Measurements from ENCODE around the gene TRIM38.

TRIM38 gene

DNA sequence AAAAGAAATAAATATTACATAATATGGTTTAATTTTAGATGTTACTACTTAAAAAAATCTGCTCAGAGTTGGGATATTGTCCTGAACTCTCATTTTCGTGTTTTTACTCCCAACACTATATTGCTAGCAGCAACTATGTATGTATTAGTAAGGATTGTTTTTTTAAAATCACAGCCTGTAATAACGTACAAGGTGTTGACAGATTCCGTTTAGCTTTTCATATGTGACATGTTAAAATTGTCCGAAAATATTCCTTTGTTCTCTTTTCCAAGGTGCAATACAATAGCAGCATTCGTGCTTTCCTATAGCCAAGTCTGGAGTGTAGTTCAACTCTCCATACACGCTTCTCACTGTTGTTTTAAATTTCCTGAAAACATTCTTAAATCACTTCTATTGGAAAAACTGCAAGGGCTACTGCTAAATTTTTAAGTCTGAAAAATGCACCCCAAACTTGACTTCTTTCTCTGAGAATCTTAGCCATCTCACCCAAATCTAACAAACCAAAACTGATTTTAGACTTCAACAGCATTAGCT is 65.7 kb downstream of the TRIM38 start:
- no peak for DNase-seq

DNA sequence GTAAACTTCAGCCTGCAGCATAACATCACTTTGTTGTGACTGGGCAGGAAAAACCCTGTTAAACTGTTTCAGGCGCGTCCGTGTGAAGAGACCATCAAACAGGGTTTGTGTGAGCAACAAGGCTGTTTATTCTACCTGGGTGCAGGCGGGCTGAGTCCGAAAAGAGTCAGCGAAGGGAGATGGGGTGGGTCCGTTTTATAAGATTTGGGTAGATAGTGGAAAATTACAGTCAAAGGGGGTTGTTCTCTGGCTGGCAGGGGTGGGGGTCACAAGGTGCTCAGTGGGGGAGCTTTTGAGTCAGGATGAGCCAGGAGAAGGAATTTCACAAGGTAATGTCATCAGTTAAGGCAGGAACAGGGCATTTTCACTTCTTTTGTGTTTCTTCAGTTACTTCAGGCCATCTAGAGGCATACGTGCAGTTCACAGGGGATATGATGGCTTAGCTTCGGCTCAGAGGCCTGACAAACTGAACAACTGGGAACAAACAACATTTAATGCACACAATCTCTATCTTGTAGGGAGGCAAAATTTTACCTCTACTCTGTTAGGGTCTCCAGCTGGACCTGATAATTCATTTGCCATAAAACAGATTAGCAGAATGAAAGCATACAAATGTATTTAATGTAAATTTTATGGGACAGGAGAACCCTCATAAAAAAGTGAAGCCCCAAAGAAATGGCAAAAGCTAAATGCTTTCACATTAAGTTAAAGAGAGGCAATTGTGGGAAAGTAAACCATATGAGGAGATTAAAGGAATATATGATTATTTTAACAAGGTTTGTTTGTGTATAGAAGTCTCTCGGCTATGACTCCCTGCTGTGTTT is 66.4 kb downstream of the TRIM38 start:
- no peak for DNase-seq

DNA sequence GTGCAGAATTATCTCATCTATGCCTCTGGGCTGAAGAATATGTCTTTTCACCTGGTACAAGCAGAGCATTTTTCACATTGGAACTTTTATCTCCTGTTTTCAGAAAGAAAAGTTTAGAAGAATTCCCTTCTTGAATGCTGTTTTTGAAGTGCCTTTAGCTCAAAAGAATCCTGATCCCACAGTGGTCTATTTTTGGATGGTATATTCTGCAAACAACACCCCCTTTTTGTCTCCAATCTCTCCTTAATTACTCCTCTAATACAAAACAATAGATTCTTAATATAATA is 66.9 kb downstream of the TRIM38 start:
- DNase-seq = no peak

DNA sequence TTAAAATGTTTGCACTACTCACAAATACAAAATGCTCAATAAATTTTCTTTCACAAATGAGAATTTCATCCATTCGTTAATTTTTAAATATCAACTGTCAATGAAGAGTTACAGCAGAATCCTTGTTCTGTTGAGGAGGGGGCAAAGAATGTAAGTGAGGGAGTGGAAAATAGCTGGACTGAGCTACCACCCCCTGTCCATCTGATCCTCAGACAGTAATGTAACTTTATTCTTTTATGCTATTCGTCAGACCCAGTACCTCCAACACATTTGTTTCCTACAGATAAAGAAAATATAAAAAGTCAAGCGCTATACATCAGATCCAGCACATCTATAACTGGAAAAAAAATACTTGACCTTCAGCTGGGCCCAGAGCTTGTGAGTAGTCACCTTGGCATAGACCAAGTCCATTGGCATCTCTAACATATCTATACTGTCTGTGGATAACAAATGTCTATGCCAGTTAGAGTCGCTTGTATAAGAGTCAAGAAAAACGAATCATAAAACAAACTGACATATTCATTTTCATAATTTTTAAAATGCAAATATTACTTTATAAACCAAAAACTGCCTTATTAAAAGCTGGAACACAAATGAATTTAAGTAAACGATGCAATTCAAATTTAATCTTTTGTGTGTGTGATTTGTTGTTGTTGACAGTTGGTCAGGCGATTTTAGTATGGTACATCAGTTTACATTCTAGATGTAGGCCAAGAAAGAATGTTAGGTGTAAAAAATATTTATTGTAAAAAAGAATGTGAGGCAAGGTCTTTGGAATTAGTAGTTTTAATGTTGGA is 67.5 kb downstream of the TRIM38 start:
- DNase-seq = no peak

DNA sequence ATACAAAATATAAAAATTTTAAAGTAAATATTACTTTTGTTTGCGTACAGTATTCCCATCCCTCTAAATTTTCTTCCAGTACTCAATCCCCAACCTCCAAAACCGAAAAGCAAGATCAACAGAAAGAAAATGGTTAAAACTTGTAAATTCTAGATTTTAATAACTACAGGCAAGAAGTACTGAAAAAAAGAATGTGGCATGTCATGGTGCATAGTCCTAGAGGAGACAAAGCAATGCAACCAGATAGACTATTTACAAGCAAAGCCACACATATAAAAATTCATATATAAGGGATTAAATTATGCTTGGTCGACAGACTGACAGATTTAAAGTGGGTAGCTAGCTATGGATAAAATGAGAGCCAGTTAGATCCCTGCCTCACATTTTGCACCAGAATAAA is 68.1 kb downstream of the TRIM38 start:
- no peak for DNase-seq

DNA sequence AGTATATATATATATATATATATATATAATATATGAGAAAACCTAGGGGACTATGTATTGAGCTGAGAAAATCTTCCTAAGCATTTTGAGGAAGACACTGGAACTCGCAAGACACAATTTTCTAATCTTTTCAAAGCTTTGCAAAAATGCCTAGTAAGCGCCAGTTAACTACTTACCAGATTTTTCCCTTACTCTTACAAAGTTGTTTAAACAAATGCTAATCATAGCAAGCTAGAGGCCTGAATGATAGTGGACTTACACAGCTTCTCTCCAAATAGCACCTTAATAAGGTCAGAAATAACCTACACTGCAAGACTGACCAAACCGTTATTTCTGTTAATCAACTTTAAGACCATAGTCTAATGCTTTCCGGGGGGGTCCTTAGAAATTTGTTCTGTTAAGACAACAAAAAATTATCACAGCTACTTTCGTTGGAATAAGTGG is 68.6 kb downstream of the TRIM38 start:
- peak; percentile 25 for DNase-seq

DNA sequence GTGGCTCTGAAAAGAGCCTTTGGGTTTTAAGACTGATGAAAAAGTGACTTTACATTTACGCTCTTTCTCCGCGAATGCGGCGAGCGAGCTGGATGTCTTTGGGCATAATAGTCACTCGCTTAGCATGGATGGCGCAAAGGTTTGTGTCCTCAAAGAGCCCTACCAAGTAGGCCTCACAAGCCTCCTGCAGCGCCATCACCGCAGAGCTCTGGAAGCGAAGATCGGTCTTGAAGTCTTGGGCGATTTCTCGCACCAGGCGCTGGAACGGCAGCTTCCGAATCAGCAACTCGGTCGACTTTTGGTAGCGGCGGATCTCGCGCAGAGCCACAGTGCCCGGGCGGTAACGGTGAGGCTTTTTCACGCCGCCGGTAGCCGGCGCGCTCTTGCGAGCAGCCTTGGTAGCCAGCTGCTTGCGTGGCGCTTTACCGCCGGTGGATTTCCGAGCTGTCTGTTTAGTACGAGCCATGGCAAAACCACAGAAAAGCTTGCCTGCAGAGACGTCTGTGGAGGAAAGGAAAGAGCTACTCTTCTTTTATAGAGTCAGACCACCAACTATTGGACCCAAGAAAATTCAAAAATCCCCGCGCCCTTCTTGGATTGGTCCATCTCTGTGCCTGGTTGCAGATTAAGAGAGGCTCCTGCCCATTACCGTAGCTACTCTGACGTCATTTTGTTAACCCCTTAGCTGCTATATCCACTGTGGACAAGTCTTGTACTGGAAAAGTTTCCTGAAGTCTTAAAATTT is 69.2 kb downstream of the TRIM38 start:
- peak; percentile 97 for DNase-seq

DNA sequence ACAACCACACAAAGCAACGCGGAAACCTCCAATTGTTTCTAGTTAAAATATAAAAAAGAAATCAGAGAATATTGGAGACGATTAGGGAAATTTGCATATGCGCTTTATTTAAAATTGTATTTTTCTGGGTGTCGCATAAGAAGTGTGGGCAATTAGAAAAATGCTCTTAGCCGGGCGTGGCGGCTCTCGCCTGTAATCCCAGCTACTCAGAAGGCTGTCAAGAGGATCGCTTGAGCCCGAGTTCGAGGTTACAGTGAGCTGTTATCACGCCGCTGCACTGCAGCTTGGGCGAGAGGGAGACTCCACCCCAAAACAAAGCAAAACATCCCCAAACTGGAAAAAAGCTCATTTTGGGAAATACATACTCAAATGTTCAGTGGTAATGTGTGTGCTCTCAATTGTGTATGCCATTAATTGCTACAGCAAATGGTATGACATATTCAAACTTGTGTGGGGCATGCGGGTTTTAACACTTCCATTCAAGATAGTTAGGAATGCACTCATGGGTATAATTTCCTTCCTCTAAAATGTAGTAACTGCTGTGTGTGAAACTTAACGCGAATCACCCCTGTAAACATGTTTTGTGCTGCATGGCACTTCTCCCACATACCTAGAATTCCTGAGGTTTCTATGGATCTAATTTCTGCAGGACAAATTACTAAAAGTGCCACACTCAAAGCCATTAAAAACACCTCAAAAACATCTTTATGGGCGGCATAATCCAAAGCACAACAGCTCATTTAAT is 69.9 kb downstream of the TRIM38 start:
- DNase-seq = peak; percentile 76

DNA sequence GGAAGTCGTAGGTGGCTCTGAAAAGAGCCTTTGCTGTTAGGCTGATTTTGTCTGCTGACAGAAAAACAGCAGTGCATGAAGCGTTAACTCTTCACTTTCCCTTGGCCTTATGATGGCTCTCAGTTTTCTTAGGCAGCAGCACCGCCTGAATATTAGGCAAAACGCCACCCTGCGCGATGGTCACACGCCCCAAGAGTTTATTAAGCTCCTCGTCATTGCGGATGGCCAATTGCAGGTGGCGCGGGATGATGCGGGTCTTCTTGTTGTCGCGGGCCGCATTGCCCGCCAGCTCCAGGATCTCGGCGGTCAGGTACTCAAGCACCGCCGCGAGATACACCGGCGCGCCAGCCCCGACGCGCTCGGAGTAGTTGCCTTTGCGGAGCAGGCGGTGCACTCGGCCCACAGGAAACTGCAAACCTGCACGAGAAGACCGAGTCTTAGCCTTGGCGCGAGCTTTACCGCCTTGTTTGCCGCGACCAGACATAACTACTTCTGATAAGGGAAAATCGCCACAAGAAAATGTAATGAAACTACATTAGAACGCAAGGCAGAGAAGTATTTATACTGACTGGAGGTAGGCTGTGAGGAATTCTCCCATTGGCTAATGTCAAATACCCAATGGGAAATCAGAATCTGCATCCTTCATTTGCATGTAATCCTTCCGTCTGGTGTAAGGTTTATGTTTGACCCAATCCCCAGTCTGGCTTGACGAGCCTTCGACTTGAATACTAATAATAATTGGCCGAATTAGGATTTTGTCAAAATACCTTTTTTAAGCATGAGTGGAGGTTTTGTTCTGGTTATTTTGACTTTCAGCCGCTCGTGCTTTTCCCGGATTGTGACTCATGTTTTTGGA is 70.7 kb downstream of the TRIM38 start:
- peak; percentile 98 for DNase-seq

DNA sequence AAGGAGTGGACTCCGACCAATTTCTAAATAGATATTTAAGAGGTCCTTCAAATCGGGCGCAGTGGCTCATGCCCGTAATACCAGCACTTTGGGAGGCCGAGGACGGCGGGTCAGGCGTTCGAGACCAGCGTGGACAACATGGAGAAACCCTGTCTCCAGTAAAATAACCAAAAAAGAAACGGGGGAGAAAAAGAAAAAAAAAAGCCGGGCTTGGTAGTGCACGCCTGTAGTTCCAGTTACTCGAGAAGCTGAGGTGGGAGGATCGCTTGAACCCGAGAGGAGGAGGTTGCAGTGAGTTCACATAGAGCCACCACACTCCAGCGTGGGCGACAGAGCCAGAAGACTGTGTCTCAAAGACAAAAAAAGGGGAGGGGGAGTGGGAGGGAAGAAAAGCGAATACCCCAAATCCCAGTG is 71.3 kb downstream of the TRIM38 start:
- DNase-seq = no peak

DNA sequence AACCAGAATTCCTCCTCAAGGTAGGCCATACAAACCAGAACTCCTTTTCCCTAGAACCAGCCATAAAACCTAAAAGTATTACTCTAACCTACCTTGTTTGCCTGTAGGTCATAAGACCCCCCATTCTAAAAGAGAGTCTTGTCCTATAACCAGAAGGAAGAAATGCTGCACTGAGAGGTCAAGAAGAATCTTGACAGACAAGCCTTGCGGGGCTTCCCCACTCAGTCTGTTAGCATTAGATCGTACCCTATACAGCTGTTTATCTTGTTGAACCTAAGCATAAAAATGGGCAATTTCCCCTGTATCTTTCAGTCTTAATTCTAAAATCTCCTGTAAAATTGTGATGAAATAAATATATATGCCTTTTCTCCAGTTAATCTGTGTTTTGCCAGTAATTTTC is 72.3 kb downstream of the TRIM38 start:
- DNase-seq = no peak

Measured in fibroblast of skin of scalp (primary cell).